Right renal pelvis (tissue), 4 donors: Measurements from ENCODE around the gene ACTL10. TPM values are rescaled to one million over a fixed set of nuclear protein-coding genes. Genes with fewer than 3 reads are reported as not detected.

Experiments used
- DNase-seq, 4 donors: peaks; one replicate each; pipeline ENCODE4 v3.0.0-alpha.2; 2013; ENCODE audit warnings: low read depth in 4 of 4, low spot score in 3 of 4, missing footprints in 1 of 4
- polyA plus RNA-seq, 4 donors: library from polyadenylated mRNA; unstranded; fragments of 120-200 nt; gene quantifications; one replicate each; pipeline ENCODE4 v1.2.1, GENCODE V29; 2013; ENCODE audit not compliant: insufficient read length in 4 of 4

Gene ACTL10
- polyA plus RNA-seq, 4 donors = 0.22 to 0.64 (median 0.45) TPM

GRCh38 chr20:33675136-33675959 is 8.6 kb downstream of the ACTL10 start:
- DNase-seq = no peak

GRCh38 chr20:33676121-33676520 is 9.4 kb downstream of the ACTL10 start:
- no peak for DNase-seq

GRCh38 chr20:33676652-33677645 is 10.2 kb downstream of the ACTL10 start:
- DNase-seq = no peak

GRCh38 chr20:33677991-33678702 is 11.4 kb downstream of the ACTL10 start:
- no peak for DNase-seq

- no peak for DNase-seq
These were observed 13.2 kb downstream of the ACTL10 start for GRCh38 chr20:33679758-33680485.

GRCh38 chr20:33680686-33681085 is 13.9 kb downstream of the ACTL10 start:
- no peak for DNase-seq

GRCh38 chr20:33681288-33681687 is 14.5 kb downstream of the ACTL10 start:
- DNase-seq = no peak

- DNase-seq = no peak
These were observed 15.1 kb downstream of the ACTL10 start for GRCh38 chr20:33681728-33682353.

GRCh38 chr20:33684533-33685327 is 18.0 kb downstream of the ACTL10 start:
- DNase-seq = no peak

GRCh38 chr20:33685328-33686099 is 18.8 kb downstream of the ACTL10 start:
- no peak for DNase-seq

- peak; percentile 78 to 87 (median 84) for DNase-seq
These were observed 19.6 kb downstream of the ACTL10 start, which contains the start of gene E2F1 for GRCh38 chr20:33686100-33686983. TSS of gene E2F1 (minus strand) at chr20:33686385. CDS start at chr20:33686264, 121 bp downstream.

GRCh38 chr20:33686984-33687366 is 20.2 kb downstream of the ACTL10 start:
- DNase-seq = no peak

GRCh38 chr20:33687370-33687915 is 20.7 kb downstream of the ACTL10 start:
- DNase-seq = no peak

- DNase-seq = no peak
These were observed 21.5 kb downstream of the ACTL10 start for GRCh38 chr20:33687993-33688937.

- no peak for DNase-seq
These were observed 22.2 kb downstream of the ACTL10 start for GRCh38 chr20:33688938-33689424.
